22Rv1 (cell line): ENCODE results near the gene SLC22A12.

ENCODE experiments used
- ZFX ChIP-seq: fragments of 450-650 bp; IDR thresholded peaks from 2 replicates; pipeline ENCODE4 v1.6.1; 2017; ENCODE audit warnings: antibody characterized with exemption, borderline replicate concordance
- TF ChIP-seq, protein P1 (sequence below): fragments of 450-650 bp; IDR thresholded peaks from 2 replicates; pipeline ENCODE4 v1.5.1; 2017; ENCODE audit warnings: mild to moderate bottlenecking

DNA sequence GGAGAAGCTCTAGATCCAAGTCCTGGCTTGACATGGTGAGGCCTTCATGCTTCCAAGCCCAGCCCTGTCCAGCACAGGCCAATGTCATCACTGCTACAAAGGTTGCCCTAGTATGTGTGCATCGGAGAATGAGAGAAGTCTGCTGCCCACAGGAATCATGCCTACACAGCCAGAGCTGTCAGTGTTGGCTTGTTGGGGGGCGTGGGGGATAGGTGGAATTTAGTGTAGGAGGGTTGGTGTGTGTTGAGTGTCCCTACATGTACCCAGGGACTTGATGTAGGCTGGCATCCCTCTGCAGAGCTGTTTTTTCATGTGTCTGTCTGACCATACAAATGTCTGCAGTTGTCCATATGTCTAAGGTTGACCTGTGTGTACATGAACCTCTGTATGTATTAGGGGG, 37.6 kb downstream of the SLC22A12 start:
- TF ChIP-seq, protein P1, sequence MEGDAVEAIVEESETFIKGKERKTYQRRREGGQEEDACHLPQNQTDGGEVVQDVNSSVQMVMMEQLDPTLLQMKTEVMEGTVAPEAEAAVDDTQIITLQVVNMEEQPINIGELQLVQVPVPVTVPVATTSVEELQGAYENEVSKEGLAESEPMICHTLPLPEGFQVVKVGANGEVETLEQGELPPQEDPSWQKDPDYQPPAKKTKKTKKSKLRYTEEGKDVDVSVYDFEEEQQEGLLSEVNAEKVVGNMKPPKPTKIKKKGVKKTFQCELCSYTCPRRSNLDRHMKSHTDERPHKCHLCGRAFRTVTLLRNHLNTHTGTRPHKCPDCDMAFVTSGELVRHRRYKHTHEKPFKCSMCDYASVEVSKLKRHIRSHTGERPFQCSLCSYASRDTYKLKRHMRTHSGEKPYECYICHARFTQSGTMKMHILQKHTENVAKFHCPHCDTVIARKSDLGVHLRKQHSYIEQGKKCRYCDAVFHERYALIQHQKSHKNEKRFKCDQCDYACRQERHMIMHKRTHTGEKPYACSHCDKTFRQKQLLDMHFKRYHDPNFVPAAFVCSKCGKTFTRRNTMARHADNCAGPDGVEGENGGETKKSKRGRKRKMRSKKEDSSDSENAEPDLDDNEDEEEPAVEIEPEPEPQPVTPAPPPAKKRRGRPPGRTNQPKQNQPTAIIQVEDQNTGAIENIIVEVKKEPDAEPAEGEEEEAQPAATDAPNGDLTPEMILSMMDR: no peak
- TF ChIP-seq ZFX: no peak
